GM23338 (cell line): ENCODE measurements around the gene SPATA25. TPM values are rescaled to one million over a fixed set of nuclear protein-coding genes. Genes with fewer than 3 reads are reported as not detected.

Experiments used
- ATAC-seq: fragments of 200-7000 bp; cut with Tn5 transposase; 3 replicates; pipeline ENCODE4 v1.9.1; 2020
- DNase-seq: peaks from one replicate; pipeline ENCODE4 v3.0.0-alpha.2; 2015; ENCODE audit warnings: low spot score
- H2AFZ ChIP-seq: fragments of 200-600 bp; sonication (generic); 2 replicates; pipeline ENCODE4 v1.8.0; 2016; ENCODE audit warnings: antibody characterized with exemption, mild to moderate bottlenecking, moderate library complexity
- H3F3A ChIP-seq: fragments of 200-600 bp; sonication (generic); replicated peaks from 2 replicates; pipeline ENCODE4 v1.8.0; 2017; ENCODE audit warnings: antibody characterized with exemption, mixed run types, low read depth
- H3K27ac ChIP-seq: fragments of 200-600 bp; sonication (generic); 2 replicates; pipeline ENCODE4 v1.6.1; 2016; ENCODE audit warnings: low read depth
- H3K27me3 ChIP-seq: fragments of 200-600 bp; sonication (generic); 2 replicates; pipeline ENCODE4 v1.8.0; 2016; ENCODE audit warnings: mild to moderate bottlenecking, mixed run types, moderate library complexity; ENCODE audit not compliant: insufficient read depth
- H3K36me3 ChIP-seq: fragments of 200-600 bp; sonication (generic); 2 replicates; pipeline ENCODE4 v1.8.0; 2016; ENCODE audit warnings: mild to moderate bottlenecking; ENCODE audit not compliant: insufficient read depth
- H3K4me1 ChIP-seq: fragments of 200-600 bp; sonication (generic); 2 replicates; pipeline ENCODE4 v1.8.0; 2016; ENCODE audit warnings: mild to moderate bottlenecking, moderate library complexity; ENCODE audit not compliant: insufficient read depth
- H3K4me2 ChIP-seq: fragments of 200-600 bp; sonication (generic); 2 replicates; pipeline ENCODE4 v1.7.1; 2017; ENCODE audit warnings: mixed run types
- H3K4me3 ChIP-seq: fragments of 200-600 bp; sonication (generic); 2 replicates; pipeline ENCODE4 v1.6.1; 2016; ENCODE audit warnings: mixed run types
- H3K79me2 ChIP-seq: fragments of 200-600 bp; sonication (generic); replicated peaks from 2 replicates; pipeline ENCODE4 v1.8.0; 2017; ENCODE audit warnings: mild to moderate bottlenecking; ENCODE audit not compliant: insufficient read depth
- H3K9me2 ChIP-seq: fragments of 200-600 bp; sonication (generic); 2 replicates; pipeline ENCODE4 v1.8.0; 2017; ENCODE audit not compliant: insufficient read depth
- H4K20me1 ChIP-seq: fragments of 200-600 bp; sonication (generic); replicated peaks from 2 replicates; pipeline ENCODE4 v1.8.0; 2017; ENCODE audit warnings: mild to moderate bottlenecking; ENCODE audit not compliant: insufficient read depth
- H3K27ac Mint-ChIP-seq: 2 replicates; pipeline ENCODE4 v1.8.0; 2020; ENCODE audit warnings: inconsistent platforms, mild to moderate bottlenecking, moderate library complexity, mixed read lengths
- H3K27me3 Mint-ChIP-seq: 3 replicates; pipeline ENCODE4 v1.8.0; 2022; ENCODE audit warnings: low read depth, mild to moderate bottlenecking, moderate library complexity, mixed read lengths, inconsistent platforms; ENCODE audit not compliant: insufficient read depth, poor library complexity
- H3K36me3 Mint-ChIP-seq: 3 replicates; pipeline ENCODE4 v1.8.0; 2021; ENCODE audit warnings: low read depth, mild to moderate bottlenecking, inconsistent platforms, moderate library complexity, mixed read lengths
- H3K4me1 Mint-ChIP-seq: 3 replicates; pipeline ENCODE4 v1.8.0; 2020; ENCODE audit warnings: mild to moderate bottlenecking, inconsistent platforms, mixed read lengths
- H3K4me3 Mint-ChIP-seq: 3 replicates; pipeline ENCODE4 v1.8.0; 2021; ENCODE audit warnings: moderate library complexity, mild to moderate bottlenecking, inconsistent platforms, mixed read lengths
- H3K9me3 Mint-ChIP-seq: 3 replicates; pipeline ENCODE4 v1.8.0; 2020; ENCODE audit warnings: moderate library complexity, mild to moderate bottlenecking, inconsistent platforms, mixed read lengths
- CTCF ChIP-seq, 2 experiments: fragments of 200-600 bp in 1 of 2; sonication (generic) in 1 of 2; conservative IDR thresholded peaks; 2 replicates each; pipeline versions ENCODE4 v1.5.1 to v1.6.1; 2016 to 2017; ENCODE audit warnings: antibody characterized with exemption in 2 of 2, low read depth in 2 of 2, mild to moderate bottlenecking in 2 of 2, moderate library complexity in 1 of 2
- ETS1 ChIP-seq: IDR thresholded peaks from 2 replicates; pipeline ENCODE4 v1.6.1; 2016; ENCODE audit warnings: antibody characterized with exemption
- EZH2 ChIP-seq: fragments of 200-600 bp; sonication (generic); IDR thresholded peaks from one replicate; pipeline ENCODE4 v1.8.0; 2017; ENCODE audit warnings: antibody characterized with exemption, mild to moderate bottlenecking, low read depth; ENCODE audit not compliant: unreplicated experiment
- NANOG ChIP-seq: IDR thresholded peaks from 2 replicates; pipeline ENCODE4 v1.6.1; 2016; ENCODE audit warnings: antibody characterized with exemption, borderline replicate concordance
- STAT1 ChIP-seq: IDR thresholded peaks from one replicate; pipeline ENCODE4 v1.6.1; 2016; ENCODE audit warnings: antibody characterized with exemption; ENCODE audit not compliant: unreplicated experiment
- ZNF462 ChIP-seq: fragments of 250-450 bp; sonication (Bioruptor Pico); IDR thresholded peaks from 2 replicates; pipeline ENCODE4 v1.5.0; 2020; ENCODE audit warnings: mild to moderate bottlenecking, moderate library complexity
- polyA plus RNA-seq: library from polyadenylated mRNA; unstranded; fragments of >200 nt; fragmentation: Nextera tagmentation; extraction: Ambion mirVana; gene quantifications from 2 replicates; pipeline ENCODE4 v1.2.1, GENCODE V29; 2016
- total RNA-seq: library from RNA; depleted of rRNA; stranded (reverse); fragments of >200 nt; shearing (Covaris generic); gene quantifications from 2 replicates; pipeline ENCODE4 v1.2.3, GENCODE V29; 2014

The SPATA25 gene
- total and polyA plus RNA-seq, 2 experiments from 2014 or later = 7.5 TPM; not detected in 1

GRCh38 chr20:45886590-45887345 lies 654 bp downstream of the SPATA25 start (continued):
- TF ChIP-seq ZNF462 (CRISPR knock-in tag) = no peak
- no peak for TF ChIP-seq STAT1
- no peak for TF ChIP-seq NANOG

GRCh38 chr20:45883100-45883469 lies 4.3 kb downstream of the SPATA25 start:
- Mint-ChIP-seq H3K9me3 (no peaks in the 10 kb centered on the region), H3K27ac (no peak overlapping the region), H3K27me3 (peaks cover 6% of the 10 kb centered on the region), H3K4me1 (peaks cover 8% of the 10 kb centered on the region), H3K4me3 (peak overlapping the region; percentile 27; the same call in 1 of the 3 replicates), H3K36me3 (peaks cover 22% of the 10 kb centered on the region)
- DNase-seq (no peak), ATAC-seq (no peak)
- Histone ChIP-seq H3K36me3 (peaks cover 3% of the 10 kb centered on the region; the same call in 1 of the 2 replicates), H3K79me2 (peaks cover 14% of the 10 kb centered on the region), H3F3A (no peaks in the 10 kb centered on the region), H3K9me2 (no peaks in the 10 kb centered on the region), H3K4me2 (no peak overlapping the region), H3K27ac (no peak overlapping the region), H3K4me1 (no peaks in the 10 kb centered on the region), H3K4me3 (no peak overlapping the region), H3K27me3 (no peaks in the 10 kb centered on the region), H4K20me1 (peaks cover 11% of the 10 kb centered on the region), H2AFZ (no peak overlapping the region)
- no peak for TF ChIP-seq ETS1
- no peak for TF ChIP-seq CTCF (conservative IDR thresholded peaks at IDR 0.05; ENCODE audit: low read depth in 2 of 2)
- no peak for TF ChIP-seq EZH2
